ENCODE measurements around the gene FHIP2A.

Gene FHIP2A

GRCh38 chr10:114862456-114862855, 40.9 kb downstream of the FHIP2A start:
- no peak overlapping the region for H2BK5ac ChIP-seq (ENCODE audit: low read length)

DNA sequence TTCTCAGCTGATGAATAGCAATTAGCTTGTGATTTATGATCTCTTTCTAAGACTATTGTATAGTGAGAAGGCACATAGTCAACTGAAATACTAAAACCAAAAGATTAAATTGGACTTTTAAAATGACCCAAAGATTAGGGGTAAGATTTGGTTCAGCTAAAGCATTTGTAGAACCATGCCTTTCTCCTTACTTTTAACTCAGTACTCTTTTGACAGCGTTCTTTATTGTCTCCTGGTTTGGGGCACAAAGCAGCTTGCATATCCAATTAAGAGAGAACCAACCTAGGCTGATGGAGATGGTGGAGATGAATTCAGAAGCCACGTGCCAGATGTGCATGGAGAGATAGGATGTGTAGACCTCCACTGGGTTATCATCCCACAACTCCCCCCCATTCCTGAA, 45.8 kb downstream of the FHIP2A start:
- Histone ChIP-seq H3K79me1 (ENCODE audit: low read length) (no peaks in the 10 kb centered on the region), H3K4me1 (ENCODE audit: control insufficient read depth, low read depth, low read length) (no peaks in the 10 kb centered on the region), H3K56ac (ENCODE audit: low read length) (no peak overlapping the region), H3K9ac (ENCODE audit: low read length) (no peak overlapping the region), H4K5ac (ENCODE audit: low read length) (no peak overlapping the region), H3K27ac (ENCODE audit: low read depth, low read length) (no peak overlapping the region), H3K23ac (ENCODE audit: low read length) (no peak overlapping the region), H3K36me3 (ENCODE audit: control insufficient read depth, insufficient read depth, low read length) (no peaks in the 10 kb centered on the region), H2AK5ac (ENCODE audit: low read length) (no peak overlapping the region), H3K79me2 (ENCODE audit: control insufficient read depth, insufficient read depth, low read length) (no peaks in the 10 kb centered on the region), H4K8ac (ENCODE audit: low read depth, low read length) (no peak overlapping the region), H2BK5ac (ENCODE audit: low read length) (no peak overlapping the region), H3K27me3 (ENCODE audit: insufficient read depth, low read length, poor library complexity) (no peaks in the 10 kb centered on the region), H2BK120ac (ENCODE audit: low read depth, low read length) (no peak overlapping the region), H2BK15ac (replicated peaks; ENCODE audit: low read depth) (no peak overlapping the region), H3K4ac (ENCODE audit: low read depth, low read length) (no peak overlapping the region), H3K4me2 (ENCODE audit: low read length) (no peak overlapping the region), H3K18ac (ENCODE audit: low read length) (no peak overlapping the region), H3K4me3 (ENCODE audit: low read length) (no peak overlapping the region)
- no peak for DNase-seq
- WGBS (ENCODE audit: extremely low coverage, insufficient coverage, low lambda C conversion rate), result no CpG with 5 or more reads among the region's 2 CpGs

More at GRCh38 chr10:114862456-114862855, 40.9 kb downstream of the FHIP2A start:
- H3K79me1 ChIP-seq (ENCODE audit: low read length), result no peaks in the 10 kb centered on the region
- H3K23ac ChIP-seq (ENCODE audit: low read length), result no peak overlapping the region
- no peaks in the 10 kb centered on the region for H3K79me2 ChIP-seq (ENCODE audit: control insufficient read depth, insufficient read depth, low read length)
- no peak overlapping the region for H2BK15ac ChIP-seq (replicated peaks; ENCODE audit: low read depth)
- no peak overlapping the region for H3K4me3 ChIP-seq (ENCODE audit: low read length)
- no peak overlapping the region for H4K5ac ChIP-seq (ENCODE audit: low read length)
- no peak for DNase-seq
- no peak overlapping the region for H2BK120ac ChIP-seq (ENCODE audit: low read depth, low read length)
- no CpG with 5 or more reads among the region's 4 CpGs for WGBS (ENCODE audit: extremely low coverage, insufficient coverage, low lambda C conversion rate)
- H3K56ac ChIP-seq (ENCODE audit: low read length), result no peak overlapping the region
- no peak overlapping the region for H3K27ac ChIP-seq (ENCODE audit: low read depth, low read length)
- no peak overlapping the region for H3K9ac ChIP-seq (ENCODE audit: low read length)
- no peaks in the 10 kb centered on the region for H3K27me3 ChIP-seq (ENCODE audit: insufficient read depth, low read length, poor library complexity)
- no peak overlapping the region for H3K4me2 ChIP-seq (ENCODE audit: low read length)
- no peak overlapping the region for H3K18ac ChIP-seq (ENCODE audit: low read length)
- no peak overlapping the region for H2AK5ac ChIP-seq (ENCODE audit: low read length)
- no peak overlapping the region for H4K8ac ChIP-seq (ENCODE audit: low read depth, low read length)
- H3K4me1 ChIP-seq (ENCODE audit: control insufficient read depth, low read depth, low read length), result no peaks in the 10 kb centered on the region
- H3K36me3 ChIP-seq (ENCODE audit: control insufficient read depth, insufficient read depth, low read length), result peaks cover 1% of the 10 kb centered on the region
- H3K4ac ChIP-seq (ENCODE audit: low read depth, low read length), result no peak overlapping the region

- Histone ChIP-seq H3K23ac (ENCODE audit: low read length) (no peak overlapping the region), H2BK120ac (ENCODE audit: low read depth, low read length) (no peak overlapping the region), H4K8ac (ENCODE audit: low read depth, low read length) (no peak overlapping the region), H3K36me3 (ENCODE audit: control insufficient read depth, insufficient read depth, low read length) (no peaks in the 10 kb centered on the region), H4K5ac (ENCODE audit: low read length) (no peak overlapping the region), H3K4me2 (ENCODE audit: low read length) (no peak overlapping the region), H3K4ac (ENCODE audit: low read depth, low read length) (no peak overlapping the region), H3K18ac (ENCODE audit: low read length) (no peak overlapping the region), H3K9ac (ENCODE audit: low read length) (no peak overlapping the region), H2BK15ac (replicated peaks; ENCODE audit: low read depth) (no peak overlapping the region), H3K79me1 (ENCODE audit: low read length) (no peaks in the 10 kb centered on the region), H3K4me3 (ENCODE audit: low read length) (no peak overlapping the region), H3K79me2 (ENCODE audit: control insufficient read depth, insufficient read depth, low read length) (no peaks in the 10 kb centered on the region), H3K4me1 (ENCODE audit: control insufficient read depth, low read depth, low read length) (no peaks in the 10 kb centered on the region), H3K27ac (ENCODE audit: low read depth, low read length) (no peak overlapping the region), H2AK5ac (ENCODE audit: low read length) (no peak overlapping the region), H3K56ac (ENCODE audit: low read length) (no peak overlapping the region), H2BK5ac (ENCODE audit: low read length) (no peak overlapping the region), H3K27me3 (ENCODE audit: insufficient read depth, low read length, poor library complexity) (no peaks in the 10 kb centered on the region)
- WGBS (ENCODE audit: extremely low coverage, insufficient coverage, low lambda C conversion rate), result no CpG with 5 or more reads among the region's 1 CpG
- no peak for DNase-seq
Measured at GRCh38 chr10:114868870-114869519, 47.4 kb downstream of the FHIP2A start.

DNA sequence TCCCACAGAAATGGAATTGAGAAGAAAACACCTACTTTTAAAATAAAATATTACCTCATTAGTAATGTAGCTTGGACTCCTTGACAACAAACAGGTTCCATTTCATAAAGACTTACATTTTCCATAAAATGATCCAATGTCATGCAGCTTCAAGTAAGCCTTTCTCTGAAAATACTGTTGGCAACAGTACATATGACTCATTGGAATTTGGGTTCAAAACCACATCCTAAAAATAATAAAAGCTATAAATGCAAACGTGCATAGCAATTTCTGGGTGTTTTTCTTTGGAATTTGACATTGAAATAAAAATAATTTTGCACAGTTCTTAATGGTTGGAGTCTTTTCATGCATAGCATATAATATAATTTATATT, 47.9 kb downstream of the FHIP2A start:
- no peak for DNase-seq
- no peaks in the 10 kb centered on the region for H3K36me3 ChIP-seq (ENCODE audit: control insufficient read depth, insufficient read depth, low read length)
- no peak overlapping the region for H3K27ac ChIP-seq (ENCODE audit: low read depth, low read length)

DNA sequence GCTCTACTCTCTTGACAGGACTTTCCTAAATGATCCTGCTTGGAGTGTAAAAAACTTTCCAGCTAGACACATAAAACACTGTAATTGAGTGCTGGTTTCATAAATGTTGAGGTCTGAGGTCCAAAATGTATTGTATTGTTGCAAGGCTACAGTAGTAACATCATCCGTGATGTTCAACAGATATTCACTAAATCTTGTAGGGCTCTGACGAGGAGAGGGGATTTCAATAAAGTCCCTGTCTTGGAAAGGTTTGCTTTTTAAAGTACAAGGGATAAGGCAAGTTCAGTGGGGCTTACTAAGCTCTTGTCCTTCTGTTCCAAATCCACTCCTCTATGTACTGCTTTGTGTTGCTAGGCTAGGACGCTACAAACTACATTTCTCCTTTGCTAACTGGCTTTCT, 48.9 kb downstream of the FHIP2A start:
- no CpG with 5 or more reads among the region's 3 CpGs for WGBS (ENCODE audit: extremely low coverage, insufficient coverage, low lambda C conversion rate)
- H3K79me2 ChIP-seq (ENCODE audit: control insufficient read depth, insufficient read depth, low read length), result no peaks in the 10 kb centered on the region
- no peak overlapping the region for H3K4me3 ChIP-seq (ENCODE audit: low read length)
- H3K27me3 ChIP-seq (ENCODE audit: insufficient read depth, low read length, poor library complexity), result no peaks in the 10 kb centered on the region
- H3K4ac ChIP-seq (ENCODE audit: low read depth, low read length), result no peak overlapping the region
- no peaks in the 10 kb centered on the region for H3K36me3 ChIP-seq (ENCODE audit: control insufficient read depth, insufficient read depth, low read length)
- H3K27ac ChIP-seq (ENCODE audit: low read depth, low read length), result no peak overlapping the region
- H3K4me2 ChIP-seq (ENCODE audit: low read length), result no peak overlapping the region
- H2BK120ac ChIP-seq (ENCODE audit: low read depth, low read length), result no peak overlapping the region
- H3K9ac ChIP-seq (ENCODE audit: low read length), result no peak overlapping the region
- no peak for DNase-seq
- H2BK15ac ChIP-seq (replicated peaks; ENCODE audit: low read depth), result no peak overlapping the region
- H3K56ac ChIP-seq (ENCODE audit: low read length), result no peak overlapping the region
- no peak overlapping the region for H4K5ac ChIP-seq (ENCODE audit: low read length)
- H3K18ac ChIP-seq (ENCODE audit: low read length), result no peak overlapping the region
- H3K23ac ChIP-seq (ENCODE audit: low read length), result no peak overlapping the region
- no peaks in the 10 kb centered on the region for H3K79me1 ChIP-seq (ENCODE audit: low read length)
- no peak overlapping the region for H4K8ac ChIP-seq (ENCODE audit: low read depth, low read length)
- no peak overlapping the region for H2BK5ac ChIP-seq (ENCODE audit: low read length)
- H3K4me1 ChIP-seq (ENCODE audit: control insufficient read depth, low read depth, low read length), result no peaks in the 10 kb centered on the region
- H2AK5ac ChIP-seq (ENCODE audit: low read length), result no peak overlapping the region

More for the DNA sequence above, 47.9 kb downstream of the FHIP2A start:
- Histone ChIP-seq H3K56ac (ENCODE audit: low read length) (no peak overlapping the region), H3K79me1 (ENCODE audit: low read length) (no peaks in the 10 kb centered on the region), H2AK5ac (ENCODE audit: low read length) (no peak overlapping the region), H3K4me1 (ENCODE audit: control insufficient read depth, low read depth, low read length) (no peaks in the 10 kb centered on the region), H2BK120ac (ENCODE audit: low read depth, low read length) (no peak overlapping the region), H3K4me2 (ENCODE audit: low read length) (no peak overlapping the region), H2BK5ac (ENCODE audit: low read length) (no peak overlapping the region), H4K8ac (ENCODE audit: low read depth, low read length) (no peak overlapping the region), H3K9ac (ENCODE audit: low read length) (no peak overlapping the region), H3K79me2 (ENCODE audit: control insufficient read depth, insufficient read depth, low read length) (no peaks in the 10 kb centered on the region), H3K4ac (ENCODE audit: low read depth, low read length) (no peak overlapping the region), H3K27me3 (ENCODE audit: insufficient read depth, low read length, poor library complexity) (no peaks in the 10 kb centered on the region), H2BK15ac (replicated peaks; ENCODE audit: low read depth) (no peak overlapping the region), H3K4me3 (ENCODE audit: low read length) (no peak overlapping the region), H4K5ac (ENCODE audit: low read length) (no peak overlapping the region), H3K18ac (ENCODE audit: low read length) (no peak overlapping the region), H3K23ac (ENCODE audit: low read length) (no peak overlapping the region)
- no CpG with 5 or more reads among the region's 1 CpG for WGBS (ENCODE audit: extremely low coverage, insufficient coverage, low lambda C conversion rate)

GRCh38 chr10:114871379-114871778, 49.8 kb downstream of the FHIP2A start:
- Histone ChIP-seq H3K4ac (ENCODE audit: low read depth, low read length) (no peak overlapping the region), H3K27ac (ENCODE audit: low read depth, low read length) (no peak overlapping the region), H2AK5ac (ENCODE audit: low read length) (no peak overlapping the region), H3K79me1 (ENCODE audit: low read length) (no peaks in the 10 kb centered on the region), H3K18ac (ENCODE audit: low read length) (no peak overlapping the region), H4K5ac (ENCODE audit: low read length) (no peak overlapping the region), H3K9ac (ENCODE audit: low read length) (no peak overlapping the region), H3K4me2 (ENCODE audit: low read length) (no peak overlapping the region), H2BK120ac (ENCODE audit: low read depth, low read length) (no peak overlapping the region), H3K4me3 (ENCODE audit: low read length) (no peak overlapping the region), H3K23ac (ENCODE audit: low read length) (no peak overlapping the region), H4K8ac (ENCODE audit: low read depth, low read length) (no peak overlapping the region), H3K4me1 (ENCODE audit: control insufficient read depth, low read depth, low read length) (no peaks in the 10 kb centered on the region), H2BK5ac (ENCODE audit: low read length) (no peak overlapping the region), H2BK15ac (replicated peaks; ENCODE audit: low read depth) (no peak overlapping the region), H3K79me2 (ENCODE audit: control insufficient read depth, insufficient read depth, low read length) (no peaks in the 10 kb centered on the region), H3K56ac (ENCODE audit: low read length) (no peak overlapping the region), H3K27me3 (ENCODE audit: insufficient read depth, low read length, poor library complexity) (no peaks in the 10 kb centered on the region), H3K36me3 (ENCODE audit: control insufficient read depth, insufficient read depth, low read length) (no peaks in the 10 kb centered on the region)
- DNase-seq, result no peak
- WGBS (ENCODE audit: extremely low coverage, insufficient coverage, low lambda C conversion rate), result no CpG with 5 or more reads among the region's 2 CpGs
